ENCODE measurements around the gene RCC1.

Gene RCC1

DNA sequence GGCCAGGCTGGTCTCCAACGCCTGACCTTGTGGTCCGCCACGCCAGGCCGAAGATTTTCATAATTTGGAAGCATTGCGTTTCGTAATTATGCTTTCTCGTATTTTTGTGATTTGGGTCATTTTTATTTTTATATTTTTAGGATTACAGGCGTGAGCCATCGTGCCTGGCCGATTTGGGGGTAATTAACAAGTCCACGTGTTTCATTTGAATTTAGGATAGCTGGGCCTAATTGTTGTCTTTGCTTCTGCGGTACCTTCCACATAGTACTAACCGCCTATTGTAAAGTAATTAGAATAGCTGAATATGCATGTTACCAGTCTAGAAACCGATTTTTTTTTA, 1.0 kb downstream of the RCC1 start:
- DNase-seq (ENCODE audit: low read depth): no peak
- TF ChIP-seq, protein P1, sequence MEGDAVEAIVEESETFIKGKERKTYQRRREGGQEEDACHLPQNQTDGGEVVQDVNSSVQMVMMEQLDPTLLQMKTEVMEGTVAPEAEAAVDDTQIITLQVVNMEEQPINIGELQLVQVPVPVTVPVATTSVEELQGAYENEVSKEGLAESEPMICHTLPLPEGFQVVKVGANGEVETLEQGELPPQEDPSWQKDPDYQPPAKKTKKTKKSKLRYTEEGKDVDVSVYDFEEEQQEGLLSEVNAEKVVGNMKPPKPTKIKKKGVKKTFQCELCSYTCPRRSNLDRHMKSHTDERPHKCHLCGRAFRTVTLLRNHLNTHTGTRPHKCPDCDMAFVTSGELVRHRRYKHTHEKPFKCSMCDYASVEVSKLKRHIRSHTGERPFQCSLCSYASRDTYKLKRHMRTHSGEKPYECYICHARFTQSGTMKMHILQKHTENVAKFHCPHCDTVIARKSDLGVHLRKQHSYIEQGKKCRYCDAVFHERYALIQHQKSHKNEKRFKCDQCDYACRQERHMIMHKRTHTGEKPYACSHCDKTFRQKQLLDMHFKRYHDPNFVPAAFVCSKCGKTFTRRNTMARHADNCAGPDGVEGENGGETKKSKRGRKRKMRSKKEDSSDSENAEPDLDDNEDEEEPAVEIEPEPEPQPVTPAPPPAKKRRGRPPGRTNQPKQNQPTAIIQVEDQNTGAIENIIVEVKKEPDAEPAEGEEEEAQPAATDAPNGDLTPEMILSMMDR (IDR thresholded peaks at IDR 0.05; ENCODE audit: low read depth, low read length, missing control alignments): no peak
- peak overlapping the region; percentile 93 for H3K4me3 ChIP-seq (ENCODE audit: low read depth, low read length)

DNA sequence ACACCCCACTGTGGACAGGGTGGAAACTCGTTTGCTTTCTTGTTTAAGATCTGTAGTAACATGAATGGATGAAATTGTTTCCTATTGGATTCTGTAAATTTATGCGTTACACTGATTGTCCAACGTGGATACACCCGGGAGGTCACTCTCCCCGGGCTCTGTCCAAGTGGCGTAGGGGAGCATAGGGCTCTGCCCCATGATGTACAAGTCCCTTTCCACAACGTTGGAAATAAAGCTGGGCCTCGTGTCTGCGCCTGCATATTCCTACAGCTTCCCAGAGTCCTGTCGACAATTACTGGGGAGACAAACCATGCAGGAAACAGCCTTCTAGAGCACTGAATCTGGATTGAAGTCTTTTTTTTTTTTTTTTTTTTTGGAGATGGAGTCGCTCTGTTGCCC, 1.4 kb downstream of the RCC1 start:
- TF ChIP-seq, protein P1 (IDR thresholded peaks at IDR 0.05; ENCODE audit: low read depth, low read length, missing control alignments): no peak
- DNase-seq (ENCODE audit: low read depth): no peak
- peak overlapping the region; percentile 93 for H3K4me3 ChIP-seq (ENCODE audit: low read depth, low read length)

- no peak for DNase-seq (ENCODE audit: low read depth)
- TF ChIP-seq, protein P1 (IDR thresholded peaks at IDR 0.05; ENCODE audit: low read depth, low read length, missing control alignments): no peak
- H3K4me3 ChIP-seq (ENCODE audit: low read depth, low read length): peak overlapping the region; percentile 93
These were observed 2.0 kb downstream of the RCC1 start for GRCh38 chr1:28507646-28508434.

GRCh38 chr1:28508435-28508754, 2.6 kb downstream of the RCC1 start:
- DNase-seq (ENCODE audit: low read depth): no peak
- peak overlapping the region; percentile 93 for H3K4me3 ChIP-seq (ENCODE audit: low read depth, low read length)
- TF ChIP-seq, protein P1 (IDR thresholded peaks at IDR 0.05; ENCODE audit: low read depth, low read length, missing control alignments): no peak

GRCh38 chr1:28509705-28510272, 3.9 kb downstream of the RCC1 start:
- TF ChIP-seq, protein P1 (IDR thresholded peaks at IDR 0.05; ENCODE audit: low read depth, low read length, missing control alignments): no peak
- DNase-seq (ENCODE audit: low read depth): no peak
- H3K4me3 ChIP-seq (ENCODE audit: low read depth, low read length): peak overlapping the region; percentile 93

- TF ChIP-seq, protein P1 (IDR thresholded peaks at IDR 0.05; ENCODE audit: low read depth, low read length, missing control alignments): no peak
- H3K4me3 ChIP-seq (ENCODE audit: low read depth, low read length): peak overlapping the region; percentile 93
- no peak for DNase-seq (ENCODE audit: low read depth)
These were observed 4.6 kb downstream of the RCC1 start for GRCh38 chr1:28510273-28510969.
